ENCODE data around the gene ABCA13. TPM values are rescaled to one million over a fixed set of nuclear protein-coding genes. Genes with fewer than 3 reads are reported as not detected.

The ABCA13 gene
- total RNA-seq, 2 donors from 2014 or later = not detected

- Histone ChIP-seq H3K4me1 (no peaks in the 10 kb centered on the region), H3K4me3 (no peak overlapping the region), H3K27me3 (no peaks in the 10 kb centered on the region), H3K9me3 (no peaks in the 10 kb centered on the region), H3K27ac (no peak overlapping the region), H3K36me3 (no peaks in the 10 kb centered on the region)
- DNase-seq (ENCODE audit: low spot score) = no peak
- TF ChIP-seq CTCF (IDR thresholded peaks at IDR 0.05) = no peak
These were observed 2.6 kb downstream of the ABCA13 start for GRCh38 chr7:48173756-48174382.

GRCh38 chr7:48175019-48175418 is 3.8 kb downstream of the ABCA13 start:
- DNase-seq (ENCODE audit: low spot score) = no peak
- TF ChIP-seq CTCF (IDR thresholded peaks at IDR 0.05) = no peak
- Histone ChIP-seq H3K4me3 (no peak overlapping the region), H3K4me1 (no peaks in the 10 kb centered on the region), H3K36me3 (no peaks in the 10 kb centered on the region), H3K27ac (no peak overlapping the region), H3K9me3 (no peaks in the 10 kb centered on the region), H3K27me3 (no peaks in the 10 kb centered on the region)

- H3K4me1 ChIP-seq = no peaks in the 10 kb centered on the region
- no peaks in the 10 kb centered on the region for H3K9me3 ChIP-seq
- H3K27ac ChIP-seq = no peak overlapping the region
- H3K36me3 ChIP-seq = no peaks in the 10 kb centered on the region
- no peaks in the 10 kb centered on the region for H3K27me3 ChIP-seq
- no peak overlapping the region for H3K4me3 ChIP-seq
- TF ChIP-seq CTCF (IDR thresholded peaks at IDR 0.05) = no peak
- no peak for DNase-seq (ENCODE audit: low spot score)
These were observed 5.2 kb downstream of the ABCA13 start for GRCh38 chr7:48176356-48176893.

GRCh38 chr7:48177271-48177670 is 6.0 kb downstream of the ABCA13 start:
- no peak for TF ChIP-seq CTCF (IDR thresholded peaks at IDR 0.05)
- H3K9me3 ChIP-seq = no peaks in the 10 kb centered on the region
- H3K4me3 ChIP-seq = no peak overlapping the region
- no peaks in the 10 kb centered on the region for H3K4me1 ChIP-seq
- no peaks in the 10 kb centered on the region for H3K27me3 ChIP-seq
- no peaks in the 10 kb centered on the region for H3K36me3 ChIP-seq
- H3K27ac ChIP-seq = no peak overlapping the region
- DNase-seq (ENCODE audit: low spot score) = no peak

GRCh38 chr7:48179496-48180030 is 8.3 kb downstream of the ABCA13 start:
- H3K4me3 ChIP-seq = no peak overlapping the region

More at GRCh38 chr7:48179496-48180030, 8.3 kb downstream of the ABCA13 start:
- Histone ChIP-seq H3K36me3 (no peaks in the 10 kb centered on the region), H3K27me3 (no peaks in the 10 kb centered on the region), H3K27ac (no peak overlapping the region), H3K4me1 (no peaks in the 10 kb centered on the region), H3K9me3 (no peaks in the 10 kb centered on the region)
- TF ChIP-seq CTCF (IDR thresholded peaks at IDR 0.05) = no peak
- DNase-seq (ENCODE audit: low spot score) = no peak

Data from right atrium auricular region (tissue), 2 donors.